Renal cortex interstitium (tissue), 11 donors: ENCODE measurements around the gene SETD1B. TPM values are rescaled to one million over a fixed set of nuclear protein-coding genes. Genes with fewer than 3 reads are reported as not detected.
"Not testable (repeated sequence)": the region's sequence is repeated elsewhere in the genome, so short reads cannot be mapped to it uniquely, and the experiment has no call there.

Source experiments
- DNase-seq, 11 donors: peaks; one replicate each; pipeline ENCODE4 v3.0.0-alpha.2; 2013; ENCODE audit warnings: low read depth in 9 of 11, low spot score in 4 of 11; ENCODE audit errors: extremely low read depth in 1 of 11
- polyA plus RNA-seq, 3 donors: library from polyadenylated mRNA; unstranded; fragments of 120-200 nt; gene quantifications; one replicate each; pipeline ENCODE4 v1.2.1, GENCODE V29; 2013; ENCODE audit not compliant: insufficient read length in 3 of 3

Gene SETD1B
- polyA plus RNA-seq, 3 donors: 14.1 to 17.3 (median 17.1) TPM

- no peak for DNase-seq
Observed at GRCh38 chr12:121778567-121779421, 25.0 kb upstream of the SETD1B start.

GRCh38 chr12:121779422-121779895, 24.4 kb upstream of the SETD1B start:
- DNase-seq: no peak

DNA sequence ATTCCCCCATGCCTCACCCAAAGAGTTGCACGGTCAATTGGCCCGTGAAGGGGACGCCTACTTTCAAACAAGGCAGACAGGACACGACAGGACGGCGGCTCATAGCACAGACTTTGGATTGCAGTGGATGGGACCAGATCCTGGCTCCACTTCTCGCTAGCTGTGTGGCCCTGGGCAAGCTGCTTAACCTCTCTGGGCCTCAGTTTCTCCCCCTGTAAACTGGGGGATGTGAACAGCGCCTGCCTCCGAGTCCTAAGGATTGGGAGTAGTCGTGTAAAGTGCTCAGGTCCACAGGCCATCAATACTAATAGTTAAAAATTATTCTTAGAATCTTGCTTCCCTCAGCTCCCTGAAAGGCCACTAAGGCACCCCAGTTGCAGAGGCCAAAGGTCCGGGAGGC, 23.4 kb upstream of the SETD1B start:
- DNase-seq: no peak

GRCh38 chr12:121781484-121781997, 22.3 kb upstream of the SETD1B start:
- no peak for DNase-seq

GRCh38 chr12:121781998-121782979, 21.5 kb upstream of the SETD1B start:
- DNase-seq: no peak

DNA sequence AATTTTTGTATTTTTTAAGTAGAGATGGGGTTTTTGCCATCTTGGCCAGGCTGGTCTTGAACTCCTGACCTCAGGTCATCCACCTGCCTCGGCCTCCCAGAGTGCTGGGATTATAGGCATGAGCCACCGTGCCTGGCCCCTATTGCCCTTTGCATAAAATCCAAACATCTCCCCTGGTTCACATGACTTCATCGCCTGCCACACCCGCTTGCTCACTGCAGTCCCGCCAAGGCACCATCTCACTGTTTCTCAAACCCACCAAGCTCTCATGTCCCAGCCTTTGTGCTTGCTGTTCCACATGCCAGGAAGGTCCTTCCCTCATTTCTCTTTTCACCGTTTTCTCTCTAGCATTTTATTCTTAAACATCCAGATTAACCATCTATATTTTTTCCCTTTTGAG, 20.0 kb upstream of the SETD1B start:
- DNase-seq: no peak

DNA sequence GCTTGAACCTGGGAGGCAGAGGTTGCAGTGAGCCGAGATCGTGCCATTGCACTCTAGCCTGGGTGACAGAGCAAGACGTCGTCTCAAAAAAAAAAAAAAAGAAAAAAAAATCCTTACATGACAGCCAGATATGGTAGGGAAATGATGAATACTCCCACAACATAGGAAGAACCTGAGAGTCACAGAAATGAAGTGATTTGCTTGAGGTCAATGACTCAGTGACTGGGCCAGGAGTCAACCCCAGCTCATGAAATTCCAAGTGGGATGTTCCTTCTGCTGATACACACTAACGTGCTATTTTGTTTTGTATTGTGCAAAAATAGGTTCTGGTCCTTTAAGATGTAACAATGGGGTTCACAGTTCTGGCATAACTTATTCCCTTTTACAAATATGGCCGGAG, 19.3 kb upstream of the SETD1B start:
- DNase-seq: no peak

GRCh38 chr12:121786440-121786825, 17.4 kb upstream of the SETD1B start:
- no peak for DNase-seq

DNA sequence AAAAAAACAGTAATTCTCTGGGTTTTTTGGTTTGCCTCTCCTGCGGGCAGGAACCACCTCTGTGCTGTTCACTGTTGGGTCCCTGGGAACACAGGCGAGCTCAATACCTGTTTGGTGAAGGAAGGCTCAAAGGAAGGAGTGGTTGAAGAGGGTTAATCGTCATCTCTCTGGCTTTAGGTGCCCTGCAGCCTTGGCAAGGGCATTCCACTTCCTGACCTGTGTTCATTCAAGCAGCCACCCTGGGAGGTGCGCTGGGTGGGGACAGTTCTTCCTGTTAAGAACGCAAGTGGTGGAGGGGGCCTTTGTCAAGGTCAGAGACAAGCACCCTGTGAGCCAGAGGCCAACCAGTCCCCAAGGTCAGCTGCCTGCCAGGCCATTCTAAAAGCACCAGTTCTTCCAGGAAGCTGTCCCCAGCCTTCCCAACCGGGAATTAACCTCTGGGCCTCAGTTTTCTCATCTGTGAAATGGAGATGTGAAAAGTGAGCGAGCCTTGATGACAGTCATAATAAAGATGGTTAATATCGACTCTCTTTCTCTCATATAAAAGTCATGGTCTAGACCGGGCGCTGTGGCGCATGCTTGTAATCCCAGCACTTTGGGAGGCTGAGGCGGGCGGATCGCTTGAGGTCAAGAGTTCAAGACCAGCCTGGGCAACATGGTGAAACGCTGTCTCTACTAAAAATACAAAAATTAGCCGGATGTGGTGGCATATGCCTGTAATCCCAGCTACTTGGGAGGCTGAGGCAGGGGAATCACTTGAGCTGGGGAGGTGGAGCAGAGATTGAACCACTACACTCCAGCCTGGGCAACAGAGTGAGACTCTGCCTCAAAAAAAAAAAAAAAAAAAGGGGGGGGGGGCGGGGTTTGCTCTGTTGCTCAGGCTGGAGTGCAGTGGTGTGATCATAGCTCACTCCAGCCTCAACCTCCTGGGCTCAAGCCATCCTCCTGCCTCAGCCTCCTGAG, 16.5 kb upstream of the SETD1B start:
- DNase-seq: no peak

GRCh38 chr12:121788176-121788818, 15.5 kb upstream of the SETD1B start:
- DNase-seq: no peak

GRCh38 chr12:121789233-121789781, 14.5 kb upstream of the SETD1B start:
- no peak for DNase-seq

- DNase-seq: no peak
Observed at GRCh38 chr12:121789800-121790728, 13.7 kb upstream of the SETD1B start.

DNA sequence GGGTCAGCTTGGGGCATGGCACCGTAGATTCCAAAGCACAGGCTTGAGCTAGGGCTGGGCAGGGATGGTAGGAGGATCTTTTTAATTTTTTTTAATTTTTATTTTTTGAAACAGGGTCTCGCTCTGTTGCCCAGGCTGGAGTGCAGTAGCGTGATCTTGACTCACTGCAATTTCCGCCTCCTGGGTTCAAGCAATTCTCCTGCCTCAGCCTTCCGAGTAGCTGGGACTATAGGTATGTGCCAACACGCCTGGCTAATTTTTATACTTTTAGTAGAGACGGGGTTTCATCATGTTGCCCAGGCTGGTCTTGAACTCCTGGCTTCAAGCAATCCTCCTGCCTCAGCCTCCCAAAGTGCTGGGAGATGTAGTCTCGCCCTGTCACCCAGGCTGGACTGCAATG, 13.0 kb upstream of the SETD1B start:
- DNase-seq: not testable (repeated sequence)

GRCh38 chr12:121791671-121792551, 11.9 kb upstream of the SETD1B start:
- no peak for DNase-seq

- DNase-seq: no peak
Observed at GRCh38 chr12:121792607-121793439, 11.0 kb upstream of the SETD1B start.
